HepG2 (cell line): ENCODE data around the gene PRSS48. TPM values are rescaled to one million over a fixed set of nuclear protein-coding genes. Genes with fewer than 3 reads are reported as not detected.

ENCODE experiments used
- ARID4A ChIP-seq: sonication (generic); formaldehyde crosslinking; IDR thresholded peaks from 2 replicates; pipeline ENCODE4 v1.5.0; 2020; ENCODE audit warnings: mild to moderate bottlenecking, missing genetic modification reagents, borderline replicate concordance
- CC2D1A ChIP-seq: sonication (generic); formaldehyde crosslinking; IDR thresholded peaks from 2 replicates; pipeline ENCODE4 v1.8.1; 2023; ENCODE audit warnings: mild to moderate bottlenecking, missing genetic modification reagents
- POLR2G ChIP-seq: fragments of 200-400 bp; formaldehyde crosslinking; IDR thresholded peaks from 2 replicates; pipeline ENCODE4 v1.6.1; 2018; ENCODE audit warnings: mild to moderate bottlenecking, low read depth, low read length, moderate library complexity
- SSRP1 ChIP-seq: IDR thresholded peaks from 2 replicates; pipeline ENCODE4 v1.6.1; 2016; ENCODE audit warnings: control low read depth
- STAT6 ChIP-seq: sonication (generic); formaldehyde crosslinking; IDR thresholded peaks from 2 replicates; pipeline ENCODE4 v1.4.0; 2020; ENCODE audit warnings: missing genetic modification reagents, mild to moderate bottlenecking, borderline replicate concordance
- ZBTB14 ChIP-seq: sonication (generic); formaldehyde crosslinking; IDR thresholded peaks from 2 replicates; pipeline ENCODE4 v1.4.0; 2020; ENCODE audit warnings: missing genetic modification reagents
- ZNF10 ChIP-seq: sonication (generic); formaldehyde crosslinking; IDR thresholded peaks from 2 replicates; pipeline ENCODE4 v1.4.0; 2020; ENCODE audit warnings: mild to moderate bottlenecking, low read depth, missing genetic modification reagents, borderline replicate concordance
- ZNF18 ChIP-seq: sonication (generic); formaldehyde crosslinking; IDR thresholded peaks from 2 replicates; pipeline ENCODE4 v1.8.0; 2022; ENCODE audit warnings: mild to moderate bottlenecking, missing genetic modification reagents; ENCODE audit not compliant: insufficient replicate concordance
- ZNF20 ChIP-seq: sonication (generic); formaldehyde crosslinking; IDR thresholded peaks from 2 replicates; pipeline ENCODE4 v1.4.0; 2020; ENCODE audit warnings: mild to moderate bottlenecking, moderate library complexity, missing genetic modification reagents
- ZNF646 ChIP-seq: sonication (generic); formaldehyde crosslinking; IDR thresholded peaks from 2 replicates; pipeline ENCODE4 v1.9.0; 2021; ENCODE audit warnings: mild to moderate bottlenecking, missing genetic modification reagents
- polyA plus RNA-seq, 8 experiments: library from polyadenylated mRNA; depleted of rRNA in 3 of 8; stranded (reverse) in 7 of 8; unstranded in 1 of 8; fragments of >200 nt; fragmentation: Illumina TruSeq in 4 of 8; extraction: Trizol in 4 of 8; gene quantifications; 2 replicates each; pipeline versions ENCODE4 v1.2.1 to v1.2.3, GENCODE V29; 2011 to 2016; ENCODE audit warnings: low read depth in 4 of 8, missing spikeins in 1 of 8, mixed read lengths in 1 of 8; ENCODE audit not compliant: insufficient read depth in 1 of 8
- total RNA-seq, 5 experiments: library from RNA; depleted of rRNA; stranded (reverse); fragments of >200 nt; fragmentation: Illumina TruSeq; extraction: Trizol; gene quantifications; 2 replicates each; pipeline ENCODE4 v1.2.3, GENCODE V29; 2016; ENCODE audit warnings: low read depth in 1 of 5

PRSS48 gene
- total and polyA plus RNA-seq, 2 of the 13 experiments (the other 11 are each of a cell fraction or from before 2014, with no cell fraction given): not detected

- TF ChIP-seq ARID4A (CRISPR knock-in tag): no peak
- TF ChIP-seq ZNF18 (CRISPR knock-in tag): no peak
- TF ChIP-seq CC2D1A (CRISPR knock-in tag): no peak
- no peak for TF ChIP-seq ZNF20 (CRISPR knock-in tag)
- TF ChIP-seq STAT6: no peak
- no peak for TF ChIP-seq ZBTB14 (CRISPR knock-in tag)
- TF ChIP-seq ZNF10 (CRISPR knock-in tag): no peak
- TF ChIP-seq ZNF646 (CRISPR knock-in tag): no peak
- no peak for TF ChIP-seq POLR2G
- no peak for TF ChIP-seq SSRP1 (CRISPR knock-in tag)
Measured at GRCh38 chr4:151267822-151268535, 9.0 kb upstream of the PRSS48 start (continued).
